Common myeloid progenitor, CD34-positive (primary cell): ENCODE data around the gene PLEKHA7. TPM values are rescaled to one million over a fixed set of nuclear protein-coding genes. Genes with fewer than 3 reads are reported as not detected.
"Not testable (repeated sequence)": the region's sequence is repeated elsewhere in the genome, so short reads cannot be mapped to it uniquely, and the experiment has no call there.

Source experiments
- CTCF ChIA-PET: fragments of 350-600 bp; sonication (Branson Sonifier 250); formaldehyde crosslinking; loops from one replicate; lab custom pipeline; 2021; ENCODE audit warnings: antibody characterized with exemption; lab: Charles Lee
- POLR2A ChIA-PET: fragments of 350-600 bp; sonication (Branson Sonifier 250); formaldehyde crosslinking; loops from one replicate; lab custom pipeline; 2021; ENCODE audit warnings: antibody characterized with exemption; lab: Charles Lee
- DNase-seq, 3 donors: peaks; one replicate each; pipeline versions ENCODE4 v3.0.0 to v3.0.0-alpha.2; 2013
- H3K27ac ChIP-seq, 2 experiments: 1 replicate in 1 of 2; 2 replicates in 1 of 2; pipeline ENCODE4 v1.7.0; 2013; ENCODE audit warnings: inconsistent platforms in 2 of 2, low read length in 2 of 2, mild to moderate bottlenecking in 2 of 2, low read depth in 1 of 2, moderate library complexity in 1 of 2; ENCODE audit not compliant: severe bottlenecking in 2 of 2, insufficient read depth in 1 of 2, poor library complexity in 1 of 2
- H3K27me3 ChIP-seq, 5 experiments: replicated peaks in 2 of 5; 1 replicate in 3 of 5; 2 replicates in 2 of 5; pipeline versions ENCODE4 v1.6.1 to v1.7.0; 2013; ENCODE audit warnings: low read length in 4 of 5, mild to moderate bottlenecking in 2 of 5, moderate library complexity in 2 of 5, inconsistent platforms in 1 of 5; ENCODE audit not compliant: insufficient read depth in 5 of 5, control insufficient read depth in 4 of 5
- H3K36me3 ChIP-seq, 4 experiments: 1 replicate in 2 of 4; 2 replicates in 2 of 4; pipeline versions ENCODE4 v1.6.1 to v1.7.0; 2013; ENCODE audit warnings: low read length in 3 of 4, control low read depth in 1 of 4, mild to moderate bottlenecking in 1 of 4; ENCODE audit not compliant: control insufficient read depth in 4 of 4, insufficient read depth in 4 of 4
- H3K4me1 ChIP-seq, 4 experiments: 1 replicate in 3 of 4; 2 replicates in 1 of 4; pipeline versions ENCODE4 v1.6.1 to v1.7.1; 2013; ENCODE audit warnings: low read length in 3 of 4, mild to moderate bottlenecking in 3 of 4, control low read depth in 1 of 4, inconsistent platforms in 1 of 4, moderate library complexity in 1 of 4; ENCODE audit not compliant: control insufficient read depth in 4 of 4, insufficient read depth in 4 of 4; ENCODE audit errors: control extremely low read depth in 1 of 4
- H3K4me3 ChIP-seq, 7 experiments: 1 replicate in 4 of 7; 2 replicates in 3 of 7; pipeline versions ENCODE4 v1.5.1 to v1.7.0; 2013; ENCODE audit warnings: mild to moderate bottlenecking in 7 of 7, low read length in 6 of 7, moderate library complexity in 6 of 7, inconsistent platforms in 2 of 7, low read depth in 2 of 7, control low read depth in 1 of 7; ENCODE audit not compliant: insufficient read depth in 4 of 7, control insufficient read depth in 1 of 7; ENCODE audit errors: extremely low read depth in 1 of 7
- H3K9me3 ChIP-seq, 5 experiments: 1 replicate in 4 of 5; 2 replicates in 1 of 5; pipeline versions ENCODE4 v1.6.1 to v1.7.1; 2013; ENCODE audit warnings: low read length in 4 of 5, mild to moderate bottlenecking in 2 of 5, inconsistent platforms in 1 of 5, low read depth in 1 of 5, moderate library complexity in 1 of 5; ENCODE audit not compliant: control insufficient read depth in 4 of 5, insufficient read depth in 2 of 5; ENCODE audit errors: control extremely low read depth in 1 of 5
- WGBS: methylation state at CpG from one replicate; pipeline ENCODE4 v1.1.5; 2013; ENCODE audit not compliant: insufficient coverage; 5-methylcytosine and 5-hydroxymethylcytosine counted together
- polyA plus RNA-seq: library from polyadenylated mRNA; unstranded; fragments of 120-200 nt; gene quantifications from one replicate; pipeline ENCODE4 v1.2.1, GENCODE V29; 2013

PLEKHA7 gene, protein sequence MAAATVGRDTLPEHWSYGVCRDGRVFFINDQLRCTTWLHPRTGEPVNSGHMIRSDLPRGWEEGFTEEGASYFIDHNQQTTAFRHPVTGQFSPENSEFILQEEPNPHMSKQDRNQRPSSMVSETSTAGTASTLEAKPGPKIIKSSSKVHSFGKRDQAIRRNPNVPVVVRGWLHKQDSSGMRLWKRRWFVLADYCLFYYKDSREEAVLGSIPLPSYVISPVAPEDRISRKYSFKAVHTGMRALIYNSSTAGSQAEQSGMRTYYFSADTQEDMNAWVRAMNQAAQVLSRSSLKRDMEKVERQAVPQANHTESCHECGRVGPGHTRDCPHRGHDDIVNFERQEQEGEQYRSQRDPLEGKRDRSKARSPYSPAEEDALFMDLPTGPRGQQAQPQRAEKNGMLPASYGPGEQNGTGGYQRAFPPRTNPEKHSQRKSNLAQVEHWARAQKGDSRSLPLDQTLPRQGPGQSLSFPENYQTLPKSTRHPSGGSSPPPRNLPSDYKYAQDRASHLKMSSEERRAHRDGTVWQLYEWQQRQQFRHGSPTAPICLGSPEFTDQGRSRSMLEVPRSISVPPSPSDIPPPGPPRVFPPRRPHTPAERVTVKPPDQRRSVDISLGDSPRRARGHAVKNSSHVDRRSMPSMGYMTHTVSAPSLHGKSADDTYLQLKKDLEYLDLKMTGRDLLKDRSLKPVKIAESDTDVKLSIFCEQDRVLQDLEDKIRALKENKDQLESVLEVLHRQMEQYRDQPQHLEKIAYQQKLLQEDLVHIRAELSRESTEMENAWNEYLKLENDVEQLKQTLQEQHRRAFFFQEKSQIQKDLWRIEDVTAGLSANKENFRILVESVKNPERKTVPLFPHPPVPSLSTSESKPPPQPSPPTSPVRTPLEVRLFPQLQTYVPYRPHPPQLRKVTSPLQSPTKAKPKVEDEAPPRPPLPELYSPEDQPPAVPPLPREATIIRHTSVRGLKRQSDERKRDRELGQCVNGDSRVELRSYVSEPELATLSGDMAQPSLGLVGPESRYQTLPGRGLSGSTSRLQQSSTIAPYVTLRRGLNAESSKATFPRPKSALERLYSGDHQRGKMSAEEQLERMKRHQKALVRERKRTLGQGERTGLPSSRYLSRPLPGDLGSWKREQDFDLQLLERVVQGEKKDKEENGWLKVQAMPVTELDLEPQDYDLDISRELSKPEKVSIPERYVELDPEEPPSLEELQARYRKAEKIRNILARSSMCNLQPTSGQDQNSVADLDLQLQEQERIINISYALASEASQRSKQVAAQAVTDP
- 2.0 TPM for polyA plus RNA-seq

DNA sequence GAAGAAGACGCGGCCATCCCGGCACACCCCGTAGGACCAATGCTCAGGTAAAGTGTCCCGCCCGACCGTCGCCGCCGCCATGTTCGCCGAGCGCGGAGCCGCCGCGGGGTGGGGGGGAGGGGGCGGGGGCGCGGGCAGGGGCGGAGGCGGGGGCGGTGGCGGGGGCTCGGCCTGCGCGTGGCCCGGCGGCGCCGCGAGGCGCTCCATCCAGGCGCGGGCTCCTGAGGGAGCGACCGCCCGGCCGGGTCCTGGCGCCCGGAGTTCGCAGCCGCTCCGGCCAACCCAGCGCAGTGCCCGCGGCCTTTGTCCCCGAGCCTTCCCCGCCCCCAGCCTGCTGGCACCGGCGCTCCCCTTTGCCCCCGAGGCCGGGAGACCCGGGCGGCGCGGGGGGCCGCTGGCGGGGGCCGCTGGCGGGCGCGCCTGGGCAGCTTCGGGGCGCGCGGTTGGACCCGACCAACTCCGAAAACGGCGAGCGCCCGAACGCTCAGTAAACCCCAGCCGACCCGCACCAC lies at the start of gene PLEKHA7:
PLEKHA7 (minus strand) TSS at position 94 of the 512 bp plus-strand sequence; CDS start at position 81, 13 bp downstream.
- POLR2A ChIA-PET, result no interaction called here
- no peaks in the 10 kb centered on the region for H3K36me3 ChIP-seq
- H3K4me3 ChIP-seq, result peak within 1 kb of the TSS; percentile 52 to 92 (median 72)
- peaks cover 0 to 14% (median 7%) of the 10 kb centered on the region in 4 experiments for H3K4me1 ChIP-seq
- H3K27me3 ChIP-seq, result peaks cover 0 to 29% (median 15%) of the 10 kb centered on the region in 5 experiments
- 0% methylated on average over 17 of the region's 76 CpGs for WGBS
- CTCF ChIA-PET, result interaction anchor here (0.7 to 1.9 kb wide), 8 partner anchors 12 to 194 kb away, joined by 3 to 11 read pairs (median 4); no protein-coding TSS in a partner anchor
- DNase-seq, result peak in 2 of 3 donors; percentile 4 to 17
- H3K9me3 ChIP-seq, result no peaks in the 10 kb centered on the region
- no peak within 1 kb of the TSS for H3K27ac ChIP-seq

DNA sequence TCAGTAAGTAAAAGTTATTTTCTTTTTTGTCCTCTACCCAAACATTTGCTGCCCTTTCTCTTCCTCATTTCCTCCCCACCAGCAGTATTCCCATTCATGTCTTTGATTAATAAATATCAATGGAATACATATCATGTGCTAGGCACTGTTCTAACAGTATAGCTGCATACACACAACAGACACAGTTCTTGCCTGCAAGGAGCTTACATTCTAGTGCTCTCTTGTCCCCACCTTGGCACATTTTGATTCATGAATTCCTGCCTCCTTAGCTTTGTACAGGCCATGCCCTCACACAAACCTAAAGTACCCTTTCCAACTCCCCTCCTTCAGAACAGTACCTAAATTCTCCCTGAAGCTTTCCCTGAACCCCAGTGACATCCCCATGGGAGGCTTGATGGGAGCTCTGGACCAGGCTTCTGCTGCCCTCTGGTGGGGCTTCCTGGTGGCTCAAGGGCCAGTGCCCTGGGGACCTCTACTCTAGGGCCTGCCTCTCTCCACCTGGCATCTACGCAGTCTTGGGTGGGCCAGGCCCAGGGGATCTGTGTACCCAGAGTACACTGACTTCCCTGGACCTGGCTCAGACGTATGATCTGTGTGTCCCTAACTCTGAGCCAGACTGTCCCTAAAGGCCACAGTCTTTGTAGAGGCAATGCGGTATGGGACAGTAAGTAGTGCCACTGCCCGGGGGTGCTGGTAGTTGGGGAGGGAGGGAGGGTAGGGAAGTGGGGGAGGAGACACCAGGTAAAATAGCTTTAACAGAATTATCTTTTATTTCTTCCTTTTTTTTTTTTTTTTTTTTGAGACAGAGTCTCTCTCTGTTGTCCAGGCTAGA lies 49.2 kb upstream of the PLEKHA7 start:
- 100% methylated on average over 1 of the region's 4 CpGs for WGBS
- POLR2A ChIA-PET, result no interaction called here

DNA sequence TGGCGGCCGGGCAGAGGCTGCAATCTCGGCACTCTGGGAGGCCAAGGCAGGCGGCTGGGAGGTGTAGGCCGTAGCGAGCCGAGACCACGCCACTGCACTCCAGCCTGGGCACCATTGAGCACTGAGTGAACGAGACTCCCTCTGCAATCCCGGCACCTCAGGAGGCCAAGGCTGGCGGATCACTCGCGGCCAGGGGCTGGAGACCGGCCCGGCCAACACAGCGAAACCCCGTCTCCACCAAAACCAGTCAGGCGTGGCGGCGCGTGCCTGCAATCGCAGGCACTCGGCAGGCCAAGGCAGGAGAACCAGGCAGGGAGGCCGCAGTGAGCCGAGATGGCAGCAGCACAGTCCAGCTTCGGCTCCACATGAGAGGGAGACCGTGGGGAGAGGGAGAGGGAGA lies 36.9 kb upstream of the PLEKHA7 start:
- H3K27ac ChIP-seq, H3K4me1 ChIP-seq, H3K27me3 ChIP-seq, DNase-seq, H3K9me3 ChIP-seq, POLR2A ChIA-PET, H3K4me3 ChIP-seq, CTCF ChIA-PET, H3K36me3 ChIP-seq: not testable (repeated sequence)
- over 99% methylated on average over 12 of the region's 27 CpGs for WGBS

More for the DNA sequence above, 49.2 kb upstream of the PLEKHA7 start:
- Histone ChIP-seq H3K4me1 (no peaks in the 10 kb centered on the region), H3K27me3 (no peaks in the 10 kb centered on the region), H3K9me3 (no peaks in the 10 kb centered on the region), H3K27ac (no peak overlapping the region), H3K4me3 (no peak overlapping the region), H3K36me3 (no peaks in the 10 kb centered on the region)
- CTCF ChIA-PET, result interaction anchor here (0.7 to 5.2 kb wide), 27 partner anchors 9 to 300 kb away, joined by 3 to 48 read pairs (median 5); partner anchors contain the start of gene RPS13
- peak; percentile 43 to 58 (median 50) for DNase-seq

DNA sequence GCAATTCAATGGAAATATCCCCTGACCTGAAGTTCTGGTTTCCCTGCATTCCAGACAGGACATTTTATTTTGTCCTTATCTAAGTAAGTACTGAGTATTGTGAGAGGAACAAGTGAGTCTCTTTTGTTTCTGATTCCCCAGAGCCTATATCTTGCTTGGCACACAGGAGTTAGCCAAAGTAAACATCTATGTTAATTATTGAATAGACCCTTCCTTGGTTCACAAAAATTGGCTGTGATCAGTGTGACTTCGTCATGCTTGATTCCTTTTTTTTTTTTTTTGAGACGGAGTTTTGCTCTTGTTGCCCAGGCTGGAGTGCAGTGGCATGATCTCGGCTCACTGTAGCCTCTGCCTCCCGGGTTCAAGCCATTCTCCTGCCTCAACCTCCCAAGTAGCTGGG lies 34.3 kb upstream of the PLEKHA7 start:
- CTCF ChIA-PET, result interaction anchor here (2.5 kb wide), 1 partner anchor 14 kb away, joined by 11 read pairs; no protein-coding TSS in a partner anchor
- H3K9me3 ChIP-seq, POLR2A ChIA-PET, H3K4me1 ChIP-seq, DNase-seq, H3K27me3 ChIP-seq, H3K27ac ChIP-seq, H3K36me3 ChIP-seq, H3K4me3 ChIP-seq: not testable (repeated sequence)
- 96% methylated on average over 4 of the region's 4 CpGs for WGBS

DNA sequence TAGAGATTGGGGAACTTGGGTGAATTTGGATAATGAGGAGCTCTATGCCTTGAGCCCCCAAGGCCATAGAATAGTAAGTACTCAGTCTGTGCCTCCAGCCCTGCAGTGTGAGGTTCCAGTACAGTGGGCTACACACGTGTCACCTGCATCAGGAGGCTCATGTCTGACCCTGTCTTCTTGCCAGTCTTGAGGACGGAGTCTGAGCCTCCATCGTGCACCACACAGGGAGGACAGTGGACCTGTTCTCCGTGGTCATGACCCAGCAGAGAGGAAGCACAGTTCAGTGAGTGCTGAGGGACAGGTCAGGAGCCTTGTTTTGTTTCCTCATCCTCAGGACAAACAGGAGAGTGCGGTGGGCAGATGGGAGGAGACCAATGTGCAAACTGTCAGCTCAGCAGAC lies 32.5 kb upstream of the PLEKHA7 start:
- DNase-seq, result no peak
- Histone ChIP-seq H3K4me3 (no peak overlapping the region), H3K27ac (no peak overlapping the region), H3K9me3 (no peaks in the 10 kb centered on the region), H3K27me3 (no peaks in the 10 kb centered on the region), H3K36me3 (no peaks in the 10 kb centered on the region), H3K4me1 (no peaks in the 10 kb centered on the region)
- WGBS, result 74% methylated on average over 4 of the region's 5 CpGs
- ChIA-PET CTCF (interaction anchor here (0.7 to 2.5 kb wide), 2 partner anchors 13 to 16 kb away, joined by 3 to 11 read pairs; no protein-coding TSS in a partner anchor), POLR2A (no interaction called here)
